ENCODE results near the gene DAAM2.
A peak's percentile ranks its signal among the peaks of the same experiment; 100 is the strongest.

DAAM2 gene

DNA sequence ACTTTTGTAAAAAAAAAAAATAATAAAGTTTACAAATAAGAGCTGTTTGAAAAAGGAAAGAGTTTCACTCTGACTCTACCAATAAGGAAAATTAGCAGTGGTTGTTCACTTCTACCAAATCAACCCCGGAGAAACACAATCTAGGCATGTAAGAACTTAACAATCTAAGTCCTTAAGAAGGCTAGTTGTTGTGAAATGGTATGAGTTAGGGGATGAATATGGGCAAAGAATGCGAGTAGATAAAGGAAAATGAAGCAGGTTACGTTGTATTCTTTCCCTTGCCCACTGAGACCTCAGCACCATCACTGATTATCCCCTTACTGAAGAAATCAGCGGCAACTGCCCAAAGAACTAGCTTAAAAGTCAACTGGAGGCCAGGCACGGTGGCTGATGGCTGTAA is 126.7 kb downstream of the DAAM2 start:
- Histone ChIP-seq H3K4me3 (ENCODE audit: low read length in 2 of 2) (no peak overlapping the region), H3K23ac (ENCODE audit: low read depth, low read length, poor library complexity) (no peak overlapping the region), H3K9me3 (replicated peaks in 1 of 2; ENCODE audit: control insufficient read depth in 2 of 2, insufficient read depth in 1 of 2, low read depth in 1 of 2, low read length in 2 of 2) (no peaks in the 10 kb centered on the region), H2BK15ac (ENCODE audit: low read length) (no peak overlapping the region), H3K4me2 (ENCODE audit: insufficient read depth, low read length, poor library complexity, severe bottlenecking) (no peak overlapping the region), H3K36me3 (replicated peaks in 1 of 2; ENCODE audit: control insufficient read depth in 2 of 2, insufficient read depth in 2 of 2, low read length in 2 of 2) (peaks cover 0 to 11% of the 10 kb centered on the region in 2 donors), H3K9ac (ENCODE audit: low read depth, low read length, poor library complexity) (no peak overlapping the region), H4K8ac (ENCODE audit: low read depth, low read length) (no peak overlapping the region), H4K91ac (ENCODE audit: low read depth, low read length, poor library complexity) (no peak overlapping the region), H2BK12ac (ENCODE audit: low read length) (no peak overlapping the region), H3K14ac (ENCODE audit: low read length) (no peak overlapping the region), H3K4me1 (ENCODE audit: control insufficient read depth in 2 of 2, insufficient read depth in 1 of 2, low read depth in 1 of 2, low read length in 2 of 2) (peaks cover 0 to 6% of the 10 kb centered on the region in 2 donors), H3K4ac (ENCODE audit: low read length) (no peak overlapping the region), H2BK120ac (ENCODE audit: low read depth, low read length) (no peak overlapping the region), H3K27ac (replicated peaks; ENCODE audit: low read length) (no peak overlapping the region), H2AFZ (ENCODE audit: low read length) (no peak overlapping the region), H2BK5ac (ENCODE audit: low read length) (no peak overlapping the region), H3K79me1 (ENCODE audit: low read depth, low read length) (peaks cover 3% of the 10 kb centered on the region), H2AK5ac (ENCODE audit: low read depth, low read length) (no peak overlapping the region), H3K27me3 (ENCODE audit: control insufficient read depth in 3 of 3, insufficient read depth in 3 of 3, low read depth in 1 of 3, low read length in 3 of 3) (peaks cover 0 to 1% (median 0%) of the 10 kb centered on the region in 3 experiments), H3K18ac (ENCODE audit: low read length) (no peak overlapping the region)
- WGBS, 2 donors (ENCODE audit: extremely low coverage in 2 of 2, insufficient read length in 2 of 2, insufficient replicate concordance in 1 of 2), result 100% methylated on average over 1 of the region's 5 CpGs; no CpG with 5 or more reads in 1 of the 2 donors
- DNase-seq (ENCODE audit: low spot score), result no peak

DNA sequence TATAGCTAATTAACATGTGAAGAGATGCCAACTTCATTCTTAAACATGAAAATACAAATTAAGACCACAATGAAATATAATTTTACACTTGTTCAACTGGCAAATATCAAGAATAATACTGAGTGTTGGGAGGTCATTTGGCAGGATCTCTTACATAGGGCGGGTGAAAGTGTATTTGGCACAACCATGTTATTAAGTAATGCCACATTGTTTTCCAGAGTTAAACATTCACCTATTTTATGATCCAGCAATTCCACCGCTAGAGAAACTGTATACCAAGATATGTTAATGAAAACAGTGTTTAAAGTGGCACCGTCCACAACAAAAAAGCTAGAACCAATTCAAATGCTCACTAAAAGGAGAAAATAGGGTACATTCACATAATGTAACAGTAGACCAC is 128.0 kb downstream of the DAAM2 start:
- no peak overlapping the region for H4K91ac ChIP-seq (ENCODE audit: low read depth, low read length, poor library complexity)
- WGBS, 2 donors (ENCODE audit: extremely low coverage in 2 of 2, insufficient read length in 2 of 2, insufficient replicate concordance in 1 of 2), result no CpG with 5 or more reads among the region's 3 CpGs
- H2BK12ac ChIP-seq (ENCODE audit: low read length), result no peak overlapping the region
- no peak overlapping the region for H2BK15ac ChIP-seq (ENCODE audit: low read length)
- H3K4me3 ChIP-seq (ENCODE audit: low read length in 2 of 2), result no peak overlapping the region
- peaks cover 3% of the 10 kb centered on the region for H3K79me1 ChIP-seq (ENCODE audit: low read depth, low read length)
- H3K4ac ChIP-seq (ENCODE audit: low read length), result no peak overlapping the region
- H3K23ac ChIP-seq (ENCODE audit: low read depth, low read length, poor library complexity), result no peak overlapping the region
- peaks cover 0 to 6% of the 10 kb centered on the region in 2 donors for H3K4me1 ChIP-seq (ENCODE audit: control insufficient read depth in 2 of 2, insufficient read depth in 1 of 2, low read depth in 1 of 2, low read length in 2 of 2)
- no peak overlapping the region for H2BK120ac ChIP-seq (ENCODE audit: low read depth, low read length)
- H3K14ac ChIP-seq (ENCODE audit: low read length), result no peak overlapping the region
- no peak overlapping the region for H2AFZ ChIP-seq (ENCODE audit: low read length)
- H2BK5ac ChIP-seq (ENCODE audit: low read length), result no peak overlapping the region
- H3K27ac ChIP-seq (replicated peaks; ENCODE audit: low read length), result no peak overlapping the region
- H3K36me3 ChIP-seq (replicated peaks in 1 of 2; ENCODE audit: control insufficient read depth in 2 of 2, insufficient read depth in 2 of 2, low read length in 2 of 2), result peaks cover 6 to 10% of the 10 kb centered on the region in 2 donors
- H3K18ac ChIP-seq (ENCODE audit: low read length), result no peak overlapping the region
- H3K9ac ChIP-seq (ENCODE audit: low read depth, low read length, poor library complexity), result no peak overlapping the region
- H3K27me3 ChIP-seq (ENCODE audit: control insufficient read depth in 3 of 3, insufficient read depth in 3 of 3, low read depth in 1 of 3, low read length in 3 of 3), result peaks cover 0 to 1% (median 0%) of the 10 kb centered on the region in 3 experiments
- no peak overlapping the region for H3K4me2 ChIP-seq (ENCODE audit: insufficient read depth, low read length, poor library complexity, severe bottlenecking)
- H4K8ac ChIP-seq (ENCODE audit: low read depth, low read length), result no peak overlapping the region
- no peak overlapping the region for H2AK5ac ChIP-seq (ENCODE audit: low read depth, low read length)
- DNase-seq (ENCODE audit: low spot score), result no peak
- no peaks in the 10 kb centered on the region for H3K9me3 ChIP-seq (replicated peaks in 1 of 2; ENCODE audit: control insufficient read depth in 2 of 2, insufficient read depth in 1 of 2, low read depth in 1 of 2, low read length in 2 of 2)

DNA sequence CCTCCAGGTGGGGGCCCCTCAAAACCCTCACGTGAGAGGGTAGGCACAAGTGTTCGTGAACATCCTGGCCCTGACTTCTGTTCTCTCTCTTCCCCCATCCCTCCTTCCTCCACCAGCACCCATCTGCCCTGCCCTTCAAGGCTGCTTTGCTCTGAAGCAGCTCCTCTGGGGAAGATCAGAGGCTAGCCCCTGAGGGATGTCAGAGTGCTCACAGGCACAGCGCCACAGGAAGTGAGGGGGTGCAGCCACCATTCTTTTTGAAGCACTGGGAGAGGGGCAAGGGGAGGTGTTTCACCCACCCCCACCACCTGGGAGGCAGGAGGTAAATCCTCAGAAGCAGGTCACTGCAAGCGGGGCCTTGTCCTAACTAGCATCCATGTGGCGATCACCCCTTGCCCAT is 130.6 kb downstream of the DAAM2 start:
- Histone ChIP-seq H3K18ac (ENCODE audit: low read length) (no peak overlapping the region), H3K4me2 (ENCODE audit: insufficient read depth, low read length, poor library complexity, severe bottlenecking) (no peak overlapping the region), H3K27me3 (ENCODE audit: control insufficient read depth in 3 of 3, insufficient read depth in 3 of 3, low read depth in 1 of 3, low read length in 3 of 3) (peaks cover 0 to 1% (median 0%) of the 10 kb centered on the region in 3 experiments), H3K36me3 (replicated peaks in 1 of 2; ENCODE audit: control insufficient read depth in 2 of 2, insufficient read depth in 2 of 2, low read length in 2 of 2) (peaks cover 7 to 8% of the 10 kb centered on the region in 2 donors), H4K91ac (ENCODE audit: low read depth, low read length, poor library complexity) (no peak overlapping the region), H3K23ac (ENCODE audit: low read depth, low read length, poor library complexity) (no peak overlapping the region), H2AK5ac (ENCODE audit: low read depth, low read length) (no peak overlapping the region), H3K14ac (ENCODE audit: low read length) (no peak overlapping the region), H3K9ac (ENCODE audit: low read depth, low read length, poor library complexity) (no peak overlapping the region), H3K27ac (replicated peaks; ENCODE audit: low read length) (no peak overlapping the region), H2BK12ac (ENCODE audit: low read length) (no peak overlapping the region), H3K4ac (ENCODE audit: low read length) (no peak overlapping the region), H2BK5ac (ENCODE audit: low read length) (no peak overlapping the region), H3K4me3 (ENCODE audit: low read length in 2 of 2) (no peak overlapping the region), H2AFZ (ENCODE audit: low read length) (no peak overlapping the region), H3K9me3 (replicated peaks in 1 of 2; ENCODE audit: control insufficient read depth in 2 of 2, insufficient read depth in 1 of 2, low read depth in 1 of 2, low read length in 2 of 2) (peaks cover 0 to 2% of the 10 kb centered on the region in 2 donors), H3K79me1 (ENCODE audit: low read depth, low read length) (peaks cover 3% of the 10 kb centered on the region), H3K4me1 (ENCODE audit: control insufficient read depth in 2 of 2, insufficient read depth in 1 of 2, low read depth in 1 of 2, low read length in 2 of 2) (peaks cover 0 to 2% of the 10 kb centered on the region in 2 donors), H2BK15ac (ENCODE audit: low read length) (no peak overlapping the region), H2BK120ac (ENCODE audit: low read depth, low read length) (no peak overlapping the region), H4K8ac (ENCODE audit: low read depth, low read length) (no peak overlapping the region)
- DNase-seq (ENCODE audit: low spot score), result no peak
- WGBS, 2 donors (ENCODE audit: extremely low coverage in 2 of 2, insufficient read length in 2 of 2, insufficient replicate concordance in 1 of 2), result no CpG with 5 or more reads among the region's 5 CpGs

GRCh38 chr6:39923394-39923793 is 131.2 kb downstream of the DAAM2 start:
- no peak overlapping the region for H3K14ac ChIP-seq (ENCODE audit: low read length)
- DNase-seq (ENCODE audit: low spot score), result no peak
- no peak overlapping the region for H2BK5ac ChIP-seq (ENCODE audit: low read length)
- H3K79me1 ChIP-seq (ENCODE audit: low read depth, low read length), result peaks cover 3% of the 10 kb centered on the region
- no peak overlapping the region for H4K91ac ChIP-seq (ENCODE audit: low read depth, low read length, poor library complexity)
- no peak overlapping the region for H3K4me2 ChIP-seq (ENCODE audit: insufficient read depth, low read length, poor library complexity, severe bottlenecking)
- peaks cover 7 to 8% of the 10 kb centered on the region in 2 donors for H3K36me3 ChIP-seq (replicated peaks in 1 of 2; ENCODE audit: control insufficient read depth in 2 of 2, insufficient read depth in 2 of 2, low read length in 2 of 2)
- no peaks in the 10 kb centered on the region for H3K4me1 ChIP-seq (ENCODE audit: control insufficient read depth in 2 of 2, insufficient read depth in 1 of 2, low read depth in 1 of 2, low read length in 2 of 2)
- H2BK15ac ChIP-seq (ENCODE audit: low read length), result no peak overlapping the region
- peak overlapping the region; percentile 77 for H3K23ac ChIP-seq (ENCODE audit: low read depth, low read length, poor library complexity)
- no peak overlapping the region for H2AFZ ChIP-seq (ENCODE audit: low read length)
- H2BK12ac ChIP-seq (ENCODE audit: low read length), result no peak overlapping the region
- peaks cover 0 to 1% (median 0%) of the 10 kb centered on the region in 3 experiments for H3K27me3 ChIP-seq (ENCODE audit: control insufficient read depth in 3 of 3, insufficient read depth in 3 of 3, low read depth in 1 of 3, low read length in 3 of 3)
- H3K27ac ChIP-seq (replicated peaks; ENCODE audit: low read length), result no peak overlapping the region
- no peak overlapping the region for H3K4me3 ChIP-seq (ENCODE audit: low read length in 2 of 2)
- no peak overlapping the region for H2AK5ac ChIP-seq (ENCODE audit: low read depth, low read length)
- WGBS, 2 donors (ENCODE audit: extremely low coverage in 2 of 2, insufficient read length in 2 of 2, insufficient replicate concordance in 1 of 2), result no CpG with 5 or more reads among the region's 5 CpGs
- H3K9me3 ChIP-seq (replicated peaks in 1 of 2; ENCODE audit: control insufficient read depth in 2 of 2, insufficient read depth in 1 of 2, low read depth in 1 of 2, low read length in 2 of 2), result peaks cover 0 to 2% of the 10 kb centered on the region in 2 donors
- no peak overlapping the region for H3K9ac ChIP-seq (ENCODE audit: low read depth, low read length, poor library complexity)
- H3K18ac ChIP-seq (ENCODE audit: low read length), result peak overlapping the region; percentile 46
- H4K8ac ChIP-seq (ENCODE audit: low read depth, low read length), result no peak overlapping the region
- H2BK120ac ChIP-seq (ENCODE audit: low read depth, low read length), result no peak overlapping the region
- no peak overlapping the region for H3K4ac ChIP-seq (ENCODE audit: low read length)

All from neuronal stem cell (in vitro differentiated cells).